CD4-positive, alpha-beta T cell (primary cell): ENCODE measurements around the gene SLC12A5. TPM values are rescaled to one million over a fixed set of nuclear protein-coding genes. Genes with fewer than 3 reads are reported as not detected.

Experiments
- ATAC-seq: fragments of 200-7000 bp; cut with Tn5 transposase; one replicate; pipeline ENCODE4 v1.10.0; 2022; ENCODE audit warnings: mild to moderate bottlenecking; ENCODE audit not compliant: poor library complexity
- CTCF ChIA-PET: fragments of 350-600 bp; sonication (Branson Sonifier 250); formaldehyde crosslinking; loops from one replicate; lab custom pipeline; 2021; ENCODE audit warnings: antibody characterized with exemption, inconsistent platforms; lab: Charles Lee
- POLR2A ChIA-PET: fragments of 350-600 bp; sonication (Branson Sonifier 250); formaldehyde crosslinking; loops from one replicate; lab custom pipeline; 2021; ENCODE audit warnings: antibody characterized with exemption, inconsistent platforms; lab: Charles Lee
- DNase-seq, 14 experiments: peaks; one replicate each; pipeline ENCODE4 v3.0.0-alpha.2; 2013 to 2020; ENCODE audit warnings: mixed read lengths in 2 of 14
- H3K27ac ChIP-seq, 2 donors: one replicate each; pipeline versions ENCODE4 v1.5.1 to v1.7.0; 2013; ENCODE audit warnings: low read length in 2 of 2, low read depth in 1 of 2, mild to moderate bottlenecking in 1 of 2
- H3K27me3 ChIP-seq, 2 experiments: 1 replicate in 1 of 2; 2 replicates in 1 of 2; pipeline versions ENCODE4 v1.6.1 to v1.7.0; 2013; ENCODE audit warnings: low read length in 2 of 2, control low read depth in 1 of 2, mild to moderate bottlenecking in 1 of 2, moderate library complexity in 1 of 2; ENCODE audit not compliant: insufficient read depth in 2 of 2, control insufficient read depth in 1 of 2
- H3K36me3 ChIP-seq: one replicate; pipeline ENCODE4 v1.6.1; 2013; ENCODE audit warnings: low read length, control low read depth; ENCODE audit not compliant: insufficient read depth
- H3K4me1 ChIP-seq: one replicate; pipeline ENCODE4 v1.6.1; 2013; ENCODE audit warnings: low read length, control low read depth; ENCODE audit not compliant: insufficient read depth
- H3K4me3 ChIP-seq: one replicate; pipeline ENCODE4 v1.5.1; 2013; ENCODE audit warnings: mild to moderate bottlenecking, low read length, moderate library complexity
- H3K9me3 ChIP-seq, 2 experiments: 1 replicate in 1 of 2; 2 replicates in 1 of 2; pipeline versions ENCODE4 v1.6.1 to v1.7.0; 2013; ENCODE audit warnings: low read length in 2 of 2, mild to moderate bottlenecking in 2 of 2, control low read depth in 1 of 2, moderate library complexity in 1 of 2; ENCODE audit not compliant: control insufficient read depth in 1 of 2, insufficient read depth in 1 of 2
- H3K27ac Mint-ChIP-seq: one replicate; pipeline ENCODE4 v1.8.0; 2020; ENCODE audit warnings: mixed read lengths
- H3K27me3 Mint-ChIP-seq: one replicate; pipeline ENCODE4 v1.8.0; 2021; ENCODE audit warnings: mixed read lengths
- H3K36me3 Mint-ChIP-seq: one replicate; pipeline ENCODE4 v1.8.0; 2021; ENCODE audit warnings: low read depth, mixed read lengths
- H3K4me1 Mint-ChIP-seq: one replicate; pipeline ENCODE4 v1.8.0; 2021; ENCODE audit warnings: low read depth, mixed read lengths
- H3K4me3 Mint-ChIP-seq: one replicate; pipeline ENCODE4 v1.8.0; 2020; ENCODE audit warnings: mild to moderate bottlenecking, mixed read lengths
- H3K9me3 Mint-ChIP-seq: one replicate; pipeline ENCODE4 v1.8.0; 2020; ENCODE audit warnings: mixed read lengths
- intact Hi-C, 2 experiments: fragments of 100-400 bp; cut with DNase I in 1 of 2; cut with micrococcal nuclease in 1 of 2; formaldehyde crosslinking; loops; one replicate each; pipeline versions ENCODE4 v1.15.1 to v1.9.0; 2023 to 2025; cut with DNase I, micrococcal nuclease
- total RNA-seq, 174 experiments: library from RNA in 2 of 174; stranded (reverse) in 2 of 174; gene quantifications; one replicate each; pipeline ENCODE4 v1.2.3 and lab custom pipeline; 2021 to 2026
- TF ChIP-seq, protein P1 (sequence below): fragments of 200-600 bp; IDR thresholded peaks from one replicate; pipeline ENCODE4 v1.8.0; 2022; ENCODE audit warnings: antibody characterized with exemption, mild to moderate bottlenecking

The SLC12A5 gene
- total RNA-seq, 2 experiments from 2014 or later: 1.3 to 2.4 TPM

GRCh38 chr20:46035713-46036112 is 6.7 kb downstream of the SLC12A5 start:
- Mint-ChIP-seq H3K4me1 (no peaks in the 10 kb centered on the region), H3K27ac (no peak overlapping the region), H3K4me3 (no peak overlapping the region), H3K36me3 (no peaks in the 10 kb centered on the region), H3K27me3 (peaks cover 56% of the 10 kb centered on the region), H3K9me3 (no peaks in the 10 kb centered on the region)
- intact Hi-C loops: no loop called here
- DNase-seq: no peak
- ATAC-seq: no peak
- Histone ChIP-seq H3K4me3 (no peak overlapping the region), H3K36me3 (no peaks in the 10 kb centered on the region), H3K27me3 (peaks cover 37 to 42% of the 10 kb centered on the region in 2 experiments), H3K9me3 (peaks cover 0 to 12% of the 10 kb centered on the region in 2 experiments), H3K4me1 (no peaks in the 10 kb centered on the region), H3K27ac (no peak overlapping the region)
- CTCF ChIA-PET: no interaction called here
- TF ChIP-seq, protein P1, sequence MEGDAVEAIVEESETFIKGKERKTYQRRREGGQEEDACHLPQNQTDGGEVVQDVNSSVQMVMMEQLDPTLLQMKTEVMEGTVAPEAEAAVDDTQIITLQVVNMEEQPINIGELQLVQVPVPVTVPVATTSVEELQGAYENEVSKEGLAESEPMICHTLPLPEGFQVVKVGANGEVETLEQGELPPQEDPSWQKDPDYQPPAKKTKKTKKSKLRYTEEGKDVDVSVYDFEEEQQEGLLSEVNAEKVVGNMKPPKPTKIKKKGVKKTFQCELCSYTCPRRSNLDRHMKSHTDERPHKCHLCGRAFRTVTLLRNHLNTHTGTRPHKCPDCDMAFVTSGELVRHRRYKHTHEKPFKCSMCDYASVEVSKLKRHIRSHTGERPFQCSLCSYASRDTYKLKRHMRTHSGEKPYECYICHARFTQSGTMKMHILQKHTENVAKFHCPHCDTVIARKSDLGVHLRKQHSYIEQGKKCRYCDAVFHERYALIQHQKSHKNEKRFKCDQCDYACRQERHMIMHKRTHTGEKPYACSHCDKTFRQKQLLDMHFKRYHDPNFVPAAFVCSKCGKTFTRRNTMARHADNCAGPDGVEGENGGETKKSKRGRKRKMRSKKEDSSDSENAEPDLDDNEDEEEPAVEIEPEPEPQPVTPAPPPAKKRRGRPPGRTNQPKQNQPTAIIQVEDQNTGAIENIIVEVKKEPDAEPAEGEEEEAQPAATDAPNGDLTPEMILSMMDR: no peak
- POLR2A ChIA-PET: no interaction called here

- Histone ChIP-seq H3K4me1 (no peaks in the 10 kb centered on the region), H3K36me3 (no peaks in the 10 kb centered on the region), H3K9me3 (peaks cover 0 to 16% of the 10 kb centered on the region in 2 experiments), H3K27ac (no peak overlapping the region), H3K4me3 (no peak overlapping the region), H3K27me3 (peaks cover 30 to 42% of the 10 kb centered on the region in 2 experiments)
- peaks cover 56% of the 10 kb centered on the region for H3K27me3 Mint-ChIP-seq
- intact Hi-C loops: no loop called here
- TF ChIP-seq, protein P1: no peak
- no peaks in the 10 kb centered on the region for H3K9me3 Mint-ChIP-seq
- no peak overlapping the region for H3K4me3 Mint-ChIP-seq
- H3K27ac Mint-ChIP-seq: no peak overlapping the region
- ChIA-PET CTCF (no interaction called here), POLR2A (no interaction called here)
- H3K36me3 Mint-ChIP-seq: no peaks in the 10 kb centered on the region
- H3K4me1 Mint-ChIP-seq: no peaks in the 10 kb centered on the region
- DNase-seq (no peak), ATAC-seq (no peak)
Observed at GRCh38 chr20:46036370-46036769, 7.4 kb downstream of the SLC12A5 start.

DNA sequence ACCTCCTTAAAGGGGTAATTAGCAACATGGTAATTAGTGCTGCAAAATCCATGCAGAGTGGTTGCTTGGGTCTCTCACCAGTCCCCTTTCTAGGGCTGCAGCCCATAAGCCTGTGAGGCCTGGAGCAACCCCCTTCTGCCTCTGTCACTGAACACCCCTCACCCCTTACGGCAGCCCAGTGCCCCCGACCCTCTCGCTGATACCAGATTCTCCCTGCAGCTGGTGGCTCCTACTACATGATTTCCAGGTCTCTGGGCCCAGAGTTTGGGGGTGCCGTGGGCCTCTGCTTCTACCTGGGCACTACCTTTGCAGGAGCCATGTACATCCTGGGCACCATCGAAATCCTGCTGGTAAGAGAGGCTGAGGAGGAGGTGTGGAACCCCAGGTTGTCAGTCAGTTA is 8.0 kb downstream of the SLC12A5 start:
- Histone ChIP-seq H3K36me3 (no peaks in the 10 kb centered on the region), H3K27me3 (peaks cover 27 to 39% of the 10 kb centered on the region in 2 experiments), H3K4me3 (no peak overlapping the region), H3K4me1 (no peaks in the 10 kb centered on the region), H3K27ac (no peak overlapping the region), H3K9me3 (peaks cover 0 to 12% of the 10 kb centered on the region in 2 experiments)
- ChIA-PET POLR2A (no interaction called here), CTCF (no interaction called here)
- no peak for DNase-seq
- no peak overlapping the region for H3K27ac Mint-ChIP-seq
- H3K4me3 Mint-ChIP-seq: no peak overlapping the region
- ATAC-seq: no peak
- intact Hi-C loops: no loop called here
- H3K4me1 Mint-ChIP-seq: no peaks in the 10 kb centered on the region
- TF ChIP-seq, protein P1: no peak
- no peaks in the 10 kb centered on the region for H3K36me3 Mint-ChIP-seq
- H3K27me3 Mint-ChIP-seq: peaks cover 63% of the 10 kb centered on the region
- H3K9me3 Mint-ChIP-seq: no peaks in the 10 kb centered on the region
